Measurements from ENCODE around the gene APBB2. TPM values are rescaled to one million over a fixed set of nuclear protein-coding genes. Genes with fewer than 3 reads are reported as not detected.
A peak's percentile ranks its signal among the peaks of the same experiment; 100 is the strongest.

Gene APBB2
- polyA plus RNA-seq, 3 donors = 0.15 to 0.33 TPM; not detected in 1

GRCh38 chr4:41256740-41257256 is 42.5 kb upstream of the APBB2 start, which contains the start of gene UCHL1:
UCHL1 (plus strand) TSS chr4:41256928; CDS start chr4:41256977, 49 bp downstream.
- Histone ChIP-seq H3K4me1 (ENCODE audit: control insufficient read depth in 1 of 2, insufficient read depth in 2 of 2, low read length in 2 of 2) (peaks cover 12 to 16% of the 10 kb centered on the region in 2 donors), H3K79me2 (ENCODE audit: insufficient read depth, low read length) (no peaks in the 10 kb centered on the region), H3K36me3 (replicated peaks in 1 of 2; ENCODE audit: control insufficient read depth in 1 of 2, insufficient read depth in 2 of 2, low read length in 2 of 2) (no peaks in the 10 kb centered on the region), H4K20me1 (ENCODE audit: insufficient read depth, low read length) (no peaks in the 10 kb centered on the region), H2AFZ (ENCODE audit: insufficient read depth, low read depth, low read length, poor library complexity, severe bottlenecking) (peak within 1 kb of the TSS; percentile 60), H3K4me3 (replicated peaks in 1 of 3; ENCODE audit: low read depth in 2 of 3, low read length in 3 of 3) (peak within 1 kb of the TSS in 1 of 3 experiments; percentile 71), H3K4me2 (replicated peaks; ENCODE audit: extremely low read depth, low read length, poor library complexity, severe bottlenecking) (peak within 1 kb of the TSS; percentile 80), H3K27ac (ENCODE audit: low read depth in 1 of 2, low read length in 2 of 2) (no peak within 1 kb of the TSS), H3K27me3 (ENCODE audit: control insufficient read depth in 2 of 2, insufficient read depth in 2 of 2, low read length in 2 of 2) (peaks cover 41 to 56% of the 10 kb centered on the region in 2 donors), H3K9me3 (replicated peaks in 1 of 2; ENCODE audit: control insufficient read depth in 1 of 2, insufficient read depth in 1 of 2, low read length in 2 of 2) (peaks cover 2 to 10% of the 10 kb centered on the region in 2 donors), H3K9ac (ENCODE audit: insufficient read depth, low read length, poor library complexity, severe bottlenecking) (no peak within 1 kb of the TSS)
- Mint-ChIP-seq H3K27me3 (ENCODE audit: low read depth in 3 of 3) (peaks cover 44 to 63% (median 58%) of the 10 kb centered on the region in 3 donors), H3K4me1 (peaks cover 14% of the 10 kb centered on the region), H3K4me3 (peak within 1 kb of the TSS; percentile 69 to 86), H3K27ac (peak within 1 kb of the TSS in 1 of 7 donors; percentile 77), H3K36me3 (peaks cover 0 to 9% of the 10 kb centered on the region in 2 donors), H3K9me3 (peaks cover 0 to 8% (median 4%) of the 10 kb centered on the region in 7 donors)
- intact Hi-C loops (cut with micrococcal nuclease) = no loop called here
- peak in 1 of 3 donors; percentile 4 for DNase-seq
- WGBS (ENCODE audit: insufficient coverage) = under 1% methylated on average over 55 of the region's 55 CpGs
- TF ChIP-seq, protein P1, sequence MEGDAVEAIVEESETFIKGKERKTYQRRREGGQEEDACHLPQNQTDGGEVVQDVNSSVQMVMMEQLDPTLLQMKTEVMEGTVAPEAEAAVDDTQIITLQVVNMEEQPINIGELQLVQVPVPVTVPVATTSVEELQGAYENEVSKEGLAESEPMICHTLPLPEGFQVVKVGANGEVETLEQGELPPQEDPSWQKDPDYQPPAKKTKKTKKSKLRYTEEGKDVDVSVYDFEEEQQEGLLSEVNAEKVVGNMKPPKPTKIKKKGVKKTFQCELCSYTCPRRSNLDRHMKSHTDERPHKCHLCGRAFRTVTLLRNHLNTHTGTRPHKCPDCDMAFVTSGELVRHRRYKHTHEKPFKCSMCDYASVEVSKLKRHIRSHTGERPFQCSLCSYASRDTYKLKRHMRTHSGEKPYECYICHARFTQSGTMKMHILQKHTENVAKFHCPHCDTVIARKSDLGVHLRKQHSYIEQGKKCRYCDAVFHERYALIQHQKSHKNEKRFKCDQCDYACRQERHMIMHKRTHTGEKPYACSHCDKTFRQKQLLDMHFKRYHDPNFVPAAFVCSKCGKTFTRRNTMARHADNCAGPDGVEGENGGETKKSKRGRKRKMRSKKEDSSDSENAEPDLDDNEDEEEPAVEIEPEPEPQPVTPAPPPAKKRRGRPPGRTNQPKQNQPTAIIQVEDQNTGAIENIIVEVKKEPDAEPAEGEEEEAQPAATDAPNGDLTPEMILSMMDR (IDR thresholded peaks at IDR 0.05) = no peak

GRCh38 chr4:41256131-41256739 is 41.9 kb upstream of the APBB2 start:
- intact Hi-C loops (cut with micrococcal nuclease) = no loop called here
- H3K27me3 Mint-ChIP-seq (ENCODE audit: low read depth in 3 of 3) = peaks cover 42 to 65% (median 58%) of the 10 kb centered on the region in 3 donors
- Histone ChIP-seq H3K79me2 (ENCODE audit: insufficient read depth, low read length) (no peaks in the 10 kb centered on the region), H3K9me3 (replicated peaks in 1 of 2; ENCODE audit: control insufficient read depth in 1 of 2, insufficient read depth in 1 of 2, low read length in 2 of 2) (peaks cover 2 to 10% of the 10 kb centered on the region in 2 donors), H3K27me3 (ENCODE audit: control insufficient read depth in 2 of 2, insufficient read depth in 2 of 2, low read length in 2 of 2) (peaks cover 41 to 56% of the 10 kb centered on the region in 2 donors), H3K9ac (ENCODE audit: insufficient read depth, low read length, poor library complexity, severe bottlenecking) (no peak overlapping the region), H3K36me3 (replicated peaks in 1 of 2; ENCODE audit: control insufficient read depth in 1 of 2, insufficient read depth in 2 of 2, low read length in 2 of 2) (no peaks in the 10 kb centered on the region), H3K4me2 (replicated peaks; ENCODE audit: extremely low read depth, low read length, poor library complexity, severe bottlenecking) (peak overlapping the region; percentile 80), H2AFZ (ENCODE audit: insufficient read depth, low read depth, low read length, poor library complexity, severe bottlenecking) (peak overlapping the region; percentile 60), H3K4me3 (replicated peaks in 1 of 3; ENCODE audit: low read depth in 2 of 3, low read length in 3 of 3) (peak overlapping the region in 1 of 3 experiments; percentile 71), H4K20me1 (ENCODE audit: insufficient read depth, low read length) (no peaks in the 10 kb centered on the region), H3K27ac (ENCODE audit: low read depth in 1 of 2, low read length in 2 of 2) (no peak overlapping the region), H3K4me1 (ENCODE audit: control insufficient read depth in 1 of 2, insufficient read depth in 2 of 2, low read length in 2 of 2) (peaks cover 12 to 16% of the 10 kb centered on the region in 2 donors)
- no peak for DNase-seq
- peak overlapping the region; percentile 69 to 86 for H3K4me3 Mint-ChIP-seq
- H3K9me3 Mint-ChIP-seq = peaks cover 0 to 8% (median 4%) of the 10 kb centered on the region in 7 donors
- H3K36me3 Mint-ChIP-seq = peaks cover 0 to 9% of the 10 kb centered on the region in 2 donors
- WGBS (ENCODE audit: insufficient coverage) = 40% methylated on average over 2 of the region's 13 CpGs
- peaks cover 14% of the 10 kb centered on the region for H3K4me1 Mint-ChIP-seq
- no peak overlapping the region for H3K27ac Mint-ChIP-seq
- TF ChIP-seq, protein P1 (IDR thresholded peaks at IDR 0.05) = no peak
